ENCODE results near the gene DNASE1L2.
"Not testable (repeated sequence)": the region's sequence is repeated elsewhere in the genome, so short reads cannot be mapped to it uniquely, and the experiment has no call there.

Gene DNASE1L2

GRCh38 chr16:2196981-2197511 lies 39.2 kb upstream of the DNASE1L2 start:
- TF ChIP-seq CTCF (IDR thresholded peaks at IDR 0.05; ENCODE audit: control insufficient read depth, extremely low read depth, insufficient read depth) = no peak
- DNase-seq (ENCODE audit: low read depth) = no peak
- no peak overlapping the region for H3K4me3 ChIP-seq (ENCODE audit: low read depth, low read length)

DNA sequence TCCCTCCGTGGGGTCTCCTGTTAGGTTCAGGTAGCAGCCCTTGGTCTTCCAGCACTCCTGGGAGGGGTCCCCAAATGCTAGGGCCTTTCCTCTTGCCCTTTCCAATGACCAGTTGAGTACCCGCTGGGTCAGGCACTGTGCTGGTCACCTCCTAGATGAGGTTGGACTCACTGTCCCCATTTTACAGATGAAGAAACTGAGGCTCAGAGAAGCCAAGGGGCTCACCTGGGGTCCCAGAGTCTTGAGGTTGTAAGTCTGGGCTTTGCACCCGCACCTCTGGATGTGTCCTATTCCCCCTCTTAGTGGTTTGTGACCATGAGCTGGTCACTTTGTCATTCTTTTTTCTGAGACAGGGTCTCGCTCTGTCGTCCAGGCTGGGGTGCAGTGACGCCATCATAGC lies 38.5 kb upstream of the DNASE1L2 start:
- no peak for TF ChIP-seq CTCF (IDR thresholded peaks at IDR 0.05; ENCODE audit: control insufficient read depth, extremely low read depth, insufficient read depth)
- no peak overlapping the region for H3K4me3 ChIP-seq (ENCODE audit: low read depth, low read length)
- no peak for DNase-seq (ENCODE audit: low read depth)

- DNase-seq (ENCODE audit: low read depth) = no peak
- no peak for TF ChIP-seq CTCF (IDR thresholded peaks at IDR 0.05; ENCODE audit: control insufficient read depth, extremely low read depth, insufficient read depth)
- no peak overlapping the region for H3K4me3 ChIP-seq (ENCODE audit: low read depth, low read length)
Measured at GRCh38 chr16:2198283-2198682, 38.0 kb upstream of the DNASE1L2 start.

DNA sequence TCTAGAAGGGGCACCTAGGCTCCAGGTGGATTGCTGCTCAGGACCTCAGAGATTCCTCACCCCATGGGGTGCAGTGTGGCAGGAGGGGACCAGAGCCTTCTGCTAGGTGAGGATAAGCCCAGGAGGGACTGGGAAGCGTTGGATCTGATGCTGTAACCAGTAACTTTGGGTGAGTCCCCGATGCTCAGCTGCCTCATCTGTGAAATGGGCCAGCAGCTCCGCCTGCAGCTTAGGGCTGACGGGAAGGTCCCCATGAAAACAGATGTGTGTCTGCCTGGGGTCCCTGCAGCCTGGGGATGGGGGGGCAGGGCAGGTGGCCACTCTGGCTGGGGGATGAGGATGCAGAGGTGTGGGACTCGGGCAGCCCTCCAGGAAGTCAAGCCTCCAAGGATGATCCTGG lies 37.1 kb upstream of the DNASE1L2 start:
- no peak for DNase-seq (ENCODE audit: low read depth)
- TF ChIP-seq CTCF (IDR thresholded peaks at IDR 0.05; ENCODE audit: control insufficient read depth, extremely low read depth, insufficient read depth) = no peak

DNA sequence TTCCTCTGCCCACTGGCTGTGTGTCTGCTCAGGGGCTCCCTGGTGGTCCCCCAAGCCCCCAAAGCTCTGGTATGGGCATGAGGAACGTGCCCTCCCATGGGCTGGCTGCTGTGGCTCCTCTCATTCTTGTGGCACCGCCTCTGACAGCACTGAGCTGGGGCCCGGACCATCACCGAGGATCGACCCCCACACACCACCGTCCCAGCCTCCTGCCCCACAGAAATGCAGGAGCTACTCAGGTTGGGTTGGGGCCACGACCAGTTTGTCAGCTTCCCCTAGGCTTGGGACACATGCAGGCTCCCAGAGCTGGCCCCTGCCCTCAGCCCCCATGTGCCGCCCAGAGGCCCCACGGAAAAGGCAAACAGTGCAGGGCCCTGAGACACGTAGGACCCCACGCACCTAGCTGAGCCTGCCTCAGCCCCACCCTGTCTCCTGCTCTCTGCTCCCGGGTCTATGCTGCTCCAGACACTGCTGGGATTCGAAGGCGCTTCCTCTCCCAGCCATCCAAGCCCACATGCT lies 36.6 kb upstream of the DNASE1L2 start:
- no peak for TF ChIP-seq CTCF (IDR thresholded peaks at IDR 0.05; ENCODE audit: control insufficient read depth, extremely low read depth, insufficient read depth)
- DNase-seq (ENCODE audit: low read depth) = no peak
- no peak overlapping the region for H3K4me3 ChIP-seq (ENCODE audit: low read depth, low read length)

More for the DNA sequence above, 37.1 kb upstream of the DNASE1L2 start:
- H3K4me3 ChIP-seq (ENCODE audit: low read depth, low read length) = no peak overlapping the region

- no peak for DNase-seq (ENCODE audit: low read depth)
- no peak for TF ChIP-seq CTCF (IDR thresholded peaks at IDR 0.05; ENCODE audit: control insufficient read depth, extremely low read depth, insufficient read depth)
- no peak overlapping the region for H3K4me3 ChIP-seq (ENCODE audit: low read depth, low read length)
Measured at GRCh38 chr16:2200313-2200712, 35.9 kb upstream of the DNASE1L2 start.

DNA sequence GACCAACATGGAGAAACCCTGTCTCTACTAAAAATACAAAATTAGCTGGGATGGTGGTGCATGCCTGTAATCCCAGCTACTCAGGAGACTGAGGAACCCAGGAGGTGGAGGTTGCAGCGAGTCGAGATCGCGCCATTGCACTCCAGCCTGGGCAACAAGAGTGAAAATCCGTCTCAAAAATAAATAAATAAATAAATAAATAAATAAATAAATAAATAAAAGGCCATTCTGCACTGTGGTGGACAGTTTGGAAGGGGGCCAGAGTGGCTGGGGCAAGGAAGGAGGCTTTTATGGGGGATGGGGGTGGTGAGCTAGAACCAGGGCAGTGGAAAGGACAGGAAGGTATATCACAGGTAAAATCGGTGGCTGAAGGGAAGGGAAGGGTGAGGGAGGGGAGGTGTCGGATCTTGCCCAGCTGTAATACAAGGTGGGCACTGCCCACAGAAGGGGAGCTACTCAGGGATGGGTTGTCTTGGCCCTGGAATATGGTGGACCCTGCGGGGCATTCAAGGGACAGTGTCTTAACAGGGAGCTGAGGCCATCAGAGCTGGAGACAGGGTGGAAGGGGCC lies 33.0 kb upstream of the DNASE1L2 start:
- not testable (repeated sequence) for H3K4me3 ChIP-seq (ENCODE audit: low read depth, low read length); DNase-seq (ENCODE audit: low read depth)
